Measurements from ENCODE around the gene TRIO.

TRIO gene

DNA sequence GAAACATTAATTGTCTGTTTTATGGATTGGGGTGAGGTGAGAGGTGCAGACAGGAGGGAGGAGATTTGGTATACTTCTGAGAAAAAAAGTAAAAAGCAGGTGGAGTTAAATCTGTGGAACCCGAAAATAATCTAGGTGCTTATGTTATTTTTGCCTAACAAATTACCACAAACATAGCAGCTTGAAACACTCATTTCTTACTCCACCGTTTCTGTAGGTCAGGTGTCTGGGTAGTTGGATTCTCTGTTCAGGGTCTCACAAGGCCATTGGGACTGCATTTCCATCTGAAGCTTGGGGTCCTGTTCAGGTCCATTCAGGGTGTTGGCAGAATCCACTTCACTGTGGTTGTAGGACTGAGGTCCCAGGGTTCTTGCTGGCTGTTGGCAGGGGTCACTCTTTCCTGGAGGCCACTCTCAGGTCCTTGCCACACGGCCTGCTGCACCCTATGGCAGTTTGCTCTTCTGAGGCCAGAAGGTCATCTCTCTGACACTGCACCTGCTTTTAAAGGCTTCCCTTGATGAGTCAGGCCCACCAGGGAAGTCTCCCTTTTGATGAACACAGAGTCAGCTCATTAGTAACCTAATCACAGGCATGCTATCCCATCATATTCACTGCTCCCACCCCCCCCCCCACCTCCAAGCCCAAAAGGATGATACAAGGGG lies 82.2 kb downstream of the TRIO start:
- no peak for DNase-seq

DNA sequence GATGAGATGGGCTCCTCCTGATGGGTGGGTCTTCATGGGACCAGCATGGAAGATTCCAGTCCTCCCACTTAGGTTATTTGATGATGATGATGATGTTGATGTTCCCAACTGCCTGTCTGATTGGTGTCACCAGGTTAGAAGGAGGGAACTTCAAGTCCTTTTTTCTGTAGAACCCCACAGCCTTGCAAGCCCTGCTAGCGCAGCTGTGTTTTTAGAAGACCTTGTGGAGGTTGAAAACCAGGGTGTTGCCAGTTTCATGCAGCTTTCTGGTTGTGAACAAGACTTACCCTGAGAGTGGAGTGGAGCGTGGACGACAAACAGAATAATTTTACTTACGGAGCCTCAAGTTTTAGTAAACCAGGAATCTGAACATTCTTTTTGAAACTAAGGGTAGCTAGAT lies 83.0 kb downstream of the TRIO start:
- DNase-seq, result no peak

DNA sequence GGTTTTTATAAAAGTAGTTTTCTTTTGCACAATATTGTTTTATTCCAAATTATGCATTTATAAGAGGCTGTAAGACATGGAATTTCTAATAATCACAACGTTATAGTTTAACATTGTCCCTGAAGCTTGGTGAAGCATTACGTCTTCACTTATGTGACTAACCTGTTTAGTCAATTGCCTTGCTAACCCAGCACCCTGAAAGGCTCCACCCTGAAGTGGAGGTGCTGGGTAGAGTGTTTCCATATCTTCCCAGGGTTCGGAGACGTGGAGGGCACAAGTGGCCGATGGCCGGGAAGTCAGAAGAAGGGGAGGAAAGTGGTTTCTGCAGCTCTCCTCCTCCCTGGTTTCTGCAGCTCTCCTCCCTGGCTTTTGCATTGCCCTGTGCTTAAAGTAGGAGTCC lies 83.4 kb downstream of the TRIO start:
- DNase-seq, result no peak

DNA sequence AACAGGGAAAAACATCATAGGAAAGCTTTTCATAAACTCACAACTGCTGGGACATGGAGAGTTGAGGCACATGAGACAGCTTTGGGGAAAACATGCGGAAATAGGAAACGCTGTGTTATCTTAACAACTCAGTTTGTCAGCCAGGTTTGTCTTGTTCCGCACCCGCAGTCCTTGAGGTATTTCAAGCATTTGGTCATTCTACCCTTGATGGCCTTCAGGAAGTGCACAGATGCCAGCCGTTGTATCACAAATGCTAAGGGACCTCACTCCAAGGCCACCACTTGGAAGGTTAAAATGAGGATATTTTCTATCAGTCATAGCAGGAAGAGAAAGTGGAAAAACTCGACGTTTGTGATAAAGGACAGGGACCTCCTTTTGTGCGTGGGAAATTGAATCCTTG lies 83.8 kb downstream of the TRIO start:
- DNase-seq, result no peak

DNA sequence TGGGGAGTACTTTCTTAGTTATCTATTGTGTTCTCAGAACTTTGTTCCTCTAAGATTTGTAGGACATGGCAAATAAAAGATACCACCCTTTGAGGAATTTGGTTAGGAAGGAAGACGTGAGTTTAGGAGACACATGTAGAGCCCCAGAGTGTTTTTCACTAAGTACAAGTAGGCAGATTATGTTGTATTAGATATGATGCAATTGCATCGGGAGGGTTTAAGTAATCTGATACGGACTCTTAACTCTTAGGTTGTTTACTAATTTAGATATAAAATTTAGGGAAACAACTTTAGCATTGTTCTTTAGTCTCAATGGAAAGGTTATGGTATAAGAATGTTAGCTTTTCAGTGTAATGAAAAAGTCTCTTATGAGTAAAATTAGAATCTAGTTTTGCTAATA lies 84.4 kb downstream of the TRIO start:
- DNase-seq, result no peak

DNA sequence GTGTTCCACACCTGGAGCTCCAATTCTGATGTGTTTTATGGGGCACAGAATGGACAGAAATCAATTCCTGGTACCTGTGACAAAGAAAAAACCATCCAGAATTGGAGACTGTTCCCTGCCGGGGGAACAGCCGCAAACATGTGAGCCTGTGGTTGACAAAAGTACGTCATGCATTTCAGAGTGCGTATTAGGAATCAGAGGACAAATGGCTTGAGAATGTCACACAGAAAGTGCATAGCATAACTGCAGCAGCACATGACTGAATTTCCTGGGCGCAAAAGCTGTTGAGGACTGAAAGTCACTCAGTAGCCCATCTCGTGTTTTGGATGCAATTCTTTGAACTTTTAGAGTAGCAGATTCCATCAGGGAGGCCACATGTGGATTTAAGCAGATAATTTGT lies 85.1 kb downstream of the TRIO start:
- DNase-seq, result no peak

DNA sequence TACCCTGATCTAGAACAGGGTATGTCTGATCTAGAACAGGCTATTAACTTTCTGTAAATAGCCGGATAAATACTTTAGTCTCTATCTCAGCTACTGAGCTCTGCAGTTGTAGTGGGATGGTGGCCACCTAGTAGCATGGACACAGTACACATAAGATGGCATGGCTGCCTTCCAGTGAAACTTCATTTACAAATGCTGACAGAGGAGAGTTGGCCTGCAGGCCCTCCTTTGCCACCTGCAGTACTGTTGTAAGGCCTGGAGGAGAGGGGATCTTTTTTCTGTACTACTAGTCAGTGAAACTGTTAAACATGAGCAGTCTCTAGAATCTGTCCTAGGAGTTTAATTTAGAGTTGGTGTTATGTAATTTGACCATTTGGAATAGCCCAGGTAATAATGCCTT lies 86.0 kb downstream of the TRIO start:
- no peak for DNase-seq

DNA sequence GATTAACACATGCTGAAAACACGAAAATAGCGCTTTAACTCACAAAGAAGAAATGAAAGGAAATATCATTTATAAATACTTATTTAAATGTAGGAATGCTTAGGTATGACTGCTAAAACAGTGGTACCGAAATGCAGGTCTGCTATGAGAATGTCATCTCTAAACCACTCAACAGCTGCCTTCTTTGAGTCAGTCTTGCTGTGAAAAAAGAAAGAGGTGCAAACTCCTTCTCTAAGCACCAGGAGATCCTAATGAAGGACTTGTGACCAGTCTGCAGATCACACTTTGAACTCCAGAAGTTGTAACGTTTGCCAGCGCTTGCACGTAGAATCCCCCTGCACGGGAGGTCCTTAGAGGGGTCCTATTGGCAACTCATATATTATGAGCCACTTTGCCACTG lies 86.6 kb downstream of the TRIO start:
- no peak for DNase-seq

DNA sequence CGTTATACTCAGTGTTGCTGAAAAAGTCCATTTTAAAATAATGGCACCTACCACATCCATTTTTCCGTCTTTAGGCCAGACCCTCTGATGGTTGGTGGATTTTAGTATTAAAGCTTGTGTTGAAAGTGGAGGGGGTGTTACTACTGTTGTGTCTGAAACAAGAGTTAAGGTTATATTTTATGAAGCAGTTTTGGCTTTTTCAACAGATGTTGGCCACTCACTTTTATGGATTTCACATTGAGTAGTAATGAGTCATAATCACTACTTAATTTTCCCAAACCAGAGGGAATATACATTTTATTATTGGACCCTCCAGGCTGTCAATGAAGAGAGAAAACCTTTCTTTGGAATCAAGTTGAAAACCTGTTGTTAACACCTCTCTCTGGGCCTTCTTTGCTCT lies 88.0 kb downstream of the TRIO start:
- no peak for DNase-seq

DNA sequence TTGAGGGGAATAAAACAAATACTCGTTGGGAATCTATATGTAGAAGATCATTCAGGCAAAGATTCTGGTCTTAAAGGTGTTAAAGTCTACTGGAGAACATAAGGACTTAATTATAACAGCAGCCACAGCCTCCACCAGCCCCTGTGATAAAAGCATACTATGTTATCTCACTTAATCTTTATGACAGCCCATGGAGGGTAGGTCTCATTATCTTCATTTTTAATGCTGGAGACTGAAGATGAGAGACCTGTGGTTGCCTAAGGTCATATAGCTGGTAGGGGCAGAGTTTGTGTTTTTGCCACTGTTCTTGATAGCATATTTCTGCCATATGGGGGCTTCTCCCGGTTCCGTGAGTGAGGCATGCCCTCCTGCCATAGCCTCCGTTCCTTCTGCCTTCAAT lies 88.7 kb downstream of the TRIO start:
- DNase-seq, result no peak

DNA sequence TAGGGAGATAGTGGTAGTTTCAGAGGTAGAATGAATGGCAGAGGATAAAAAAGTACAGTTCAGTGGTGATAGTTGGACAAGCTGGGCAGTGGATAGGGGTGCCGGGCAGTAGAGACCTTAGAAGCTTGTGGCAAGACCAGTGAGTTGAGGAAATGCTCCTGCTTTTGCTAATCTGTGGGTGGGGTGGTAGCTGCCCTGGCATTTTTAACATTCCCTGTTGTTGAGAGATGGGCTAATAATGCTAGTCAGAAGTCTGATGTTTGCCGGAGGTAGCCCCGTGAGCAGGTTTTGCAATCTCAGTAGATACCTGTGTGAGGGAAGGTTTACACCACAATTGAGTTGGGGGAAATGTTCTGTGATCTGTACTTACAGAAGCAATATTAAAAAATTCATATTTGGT lies 91.1 kb downstream of the TRIO start:
- DNase-seq, result no peak

DNA sequence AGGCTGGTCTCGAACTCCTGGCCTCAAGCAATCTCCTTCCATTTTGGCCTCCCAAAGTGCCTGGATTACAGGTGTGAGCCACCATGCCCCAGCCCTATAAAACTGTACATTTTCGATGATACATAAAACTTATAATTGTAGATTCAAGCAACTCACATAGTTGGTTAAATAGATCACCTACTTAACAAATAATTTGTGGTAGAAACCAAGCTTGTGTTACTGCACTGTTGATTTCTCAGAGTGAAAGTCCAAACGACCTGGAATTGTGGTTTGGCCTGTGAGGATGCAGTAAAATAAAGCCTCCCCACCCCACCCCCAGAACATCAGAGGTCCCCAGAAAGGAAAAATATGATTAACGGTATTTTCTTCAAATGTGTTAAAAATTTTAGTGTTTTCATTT lies 92.7 kb downstream of the TRIO start:
- no peak for DNase-seq

DNA sequence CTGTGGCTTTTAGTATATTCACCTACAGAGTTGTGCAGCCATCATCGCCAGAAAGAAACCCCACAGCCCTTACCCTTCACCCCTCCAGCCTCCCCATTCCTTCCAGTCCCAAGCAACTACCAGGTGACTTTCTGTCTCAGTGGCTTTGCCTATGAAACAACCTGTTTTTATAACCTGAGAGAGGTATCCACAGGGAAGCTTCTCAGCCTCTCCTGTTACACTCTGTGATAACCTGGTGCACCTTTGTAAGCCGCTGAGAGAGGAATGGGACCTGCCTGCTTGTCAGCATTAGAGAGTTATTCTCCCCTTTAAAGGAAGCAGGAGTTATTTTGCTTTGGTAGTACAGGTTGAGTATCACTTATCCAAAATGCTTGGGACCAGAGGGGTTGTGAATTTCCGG lies 93.6 kb downstream of the TRIO start:
- no peak for DNase-seq

DNA sequence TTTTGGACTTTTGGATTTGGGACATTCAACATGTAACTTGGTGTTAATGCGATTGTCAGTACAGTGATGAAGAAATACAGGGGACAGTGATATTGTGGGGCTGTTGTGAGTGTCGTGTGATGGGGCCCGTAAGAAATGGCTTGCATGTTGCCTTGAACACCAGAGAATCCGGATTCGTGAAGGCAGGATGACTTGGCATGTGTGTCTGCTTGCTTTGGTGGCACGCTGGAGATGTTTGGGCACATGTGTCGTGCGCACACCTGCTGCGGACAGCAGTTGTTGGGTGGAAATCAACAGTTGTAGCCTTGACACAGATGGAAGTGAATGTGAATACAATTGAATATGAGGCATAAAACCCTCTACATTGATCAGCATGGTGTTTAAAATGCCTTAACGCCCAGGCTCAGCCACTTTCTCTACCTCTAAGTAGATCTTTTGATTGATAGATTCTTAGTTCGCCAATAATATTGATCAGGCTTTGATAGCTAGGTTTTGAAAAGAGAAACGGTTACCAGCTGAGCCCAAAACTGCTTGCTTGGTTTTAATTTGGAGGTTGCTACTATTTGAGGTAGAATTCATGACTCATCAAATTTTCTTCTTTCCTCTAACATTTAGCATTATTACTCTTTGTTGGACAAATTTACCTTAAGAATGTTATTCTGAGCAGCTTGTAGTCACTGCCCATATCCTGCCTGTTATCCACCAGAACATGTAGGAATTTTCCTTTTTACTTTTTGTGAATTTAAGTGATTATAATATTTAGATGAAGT lies 94.4 kb downstream of the TRIO start:
- DNase-seq, result no peak

DNA sequence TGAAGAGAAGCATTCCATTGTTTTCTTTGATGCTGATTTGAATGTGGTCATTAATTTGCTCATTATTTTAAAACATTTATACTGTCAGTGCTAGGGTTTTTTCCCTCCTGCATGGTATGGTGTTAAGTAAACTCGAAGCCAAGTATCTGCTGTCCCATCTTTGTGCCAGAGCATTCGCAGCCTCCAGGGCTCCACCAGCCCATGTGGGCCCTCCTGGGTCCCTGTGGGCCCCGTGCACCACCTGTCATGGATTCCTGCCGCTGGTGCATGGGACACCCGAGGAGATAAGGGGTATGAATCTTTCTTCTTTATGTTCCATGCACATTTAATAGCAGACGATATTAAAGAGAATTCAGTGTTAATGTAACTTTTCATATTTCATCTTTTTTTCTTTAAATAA lies 95.1 kb downstream of the TRIO start:
- no peak for DNase-seq

DNA sequence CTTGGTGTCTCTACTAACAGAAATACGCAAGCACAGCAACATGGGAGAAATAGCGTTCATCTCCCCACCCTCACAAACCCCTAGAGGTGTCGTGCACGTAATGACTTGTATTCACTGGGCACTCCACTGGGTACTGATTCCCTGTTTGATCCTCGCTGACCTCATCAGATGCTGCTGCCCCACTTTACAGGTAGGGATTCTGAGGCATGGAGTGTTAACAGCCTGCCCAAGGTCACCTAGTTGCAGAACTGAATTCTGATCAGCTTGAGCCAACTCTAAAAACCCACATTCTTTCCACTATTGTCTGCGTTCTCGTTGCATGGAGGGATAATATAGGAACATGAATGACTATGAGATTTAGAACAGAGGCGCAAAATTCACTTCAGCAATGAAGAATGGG lies 96.3 kb downstream of the TRIO start:
- DNase-seq, result no peak

DNA sequence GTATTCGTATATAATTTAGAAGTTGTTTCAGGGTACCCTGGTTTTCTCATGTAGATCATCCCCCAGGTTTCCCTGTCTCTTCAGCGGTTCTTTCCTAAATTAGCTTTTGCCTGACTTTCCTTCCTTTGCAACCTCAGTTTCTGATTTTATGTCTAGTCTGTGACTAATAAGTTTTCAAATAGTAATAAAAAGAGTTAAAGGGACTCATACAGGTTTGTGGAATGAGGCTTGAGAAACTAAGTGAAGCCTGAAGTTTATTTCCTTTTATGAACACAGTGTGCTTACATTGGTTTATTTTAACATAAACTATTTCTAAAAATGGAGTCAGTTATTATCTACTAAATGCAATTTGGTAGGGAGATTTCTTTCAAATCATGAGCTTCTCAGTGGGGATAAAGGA lies 96.8 kb downstream of the TRIO start:
- no peak for DNase-seq

DNA sequence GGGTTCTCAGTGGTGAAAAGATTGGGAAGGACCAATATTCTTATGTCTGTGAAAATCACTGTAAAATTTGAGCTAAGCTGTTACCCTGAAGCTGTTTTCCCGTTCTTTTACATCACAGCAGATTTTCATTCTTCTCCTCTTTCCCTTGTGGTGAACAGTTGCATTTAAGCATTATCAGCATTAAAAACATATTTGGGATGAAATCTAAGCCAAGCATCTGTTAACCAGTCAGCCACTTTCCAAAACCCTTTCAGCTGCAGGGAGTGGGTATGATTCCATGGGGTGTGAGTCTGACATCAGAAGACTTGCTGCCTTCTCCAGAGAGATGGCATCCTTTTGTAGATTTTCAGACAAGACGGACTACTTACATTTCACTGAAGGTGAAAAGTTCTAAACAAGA lies 97.2 kb downstream of the TRIO start:
- DNase-seq, result no peak

DNA sequence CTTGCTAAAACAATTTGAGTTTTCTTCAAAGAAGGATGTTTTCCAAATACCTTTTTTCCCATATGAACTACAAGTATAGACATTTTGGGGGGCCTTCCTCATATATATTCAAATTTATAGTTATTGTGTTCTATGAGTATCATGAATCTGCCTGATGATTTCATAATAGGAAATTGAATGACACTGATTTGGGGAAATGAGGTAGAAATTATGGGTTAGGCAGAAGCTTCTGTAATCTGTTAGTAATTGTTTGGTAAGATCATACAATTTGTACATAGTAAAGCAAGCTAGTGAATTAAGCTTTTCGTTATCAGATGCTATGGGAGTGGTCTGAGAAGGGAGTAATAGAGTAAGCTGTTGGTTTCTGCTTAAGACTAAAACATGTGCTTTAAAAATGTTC lies 98.0 kb downstream of the TRIO start:
- no peak for DNase-seq

DNA sequence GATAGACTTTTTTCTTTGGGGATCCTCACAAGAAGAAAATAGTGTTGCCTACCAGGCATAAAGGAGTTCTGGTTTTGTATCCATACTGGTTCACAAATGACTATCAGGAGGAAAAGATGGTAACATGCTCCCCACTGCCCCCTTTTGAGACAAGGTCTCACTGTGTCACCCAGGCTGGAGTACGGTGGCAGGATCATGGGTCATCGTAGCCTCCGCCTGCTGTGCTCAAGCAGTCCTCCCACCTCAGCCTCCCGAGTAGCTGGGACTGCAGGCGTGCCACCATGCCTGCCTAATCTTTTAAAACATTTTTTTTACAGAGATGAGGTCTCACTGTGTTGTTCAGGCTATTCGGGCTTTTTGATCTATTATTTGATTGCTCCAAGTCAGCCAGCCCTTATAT lies 99.3 kb downstream of the TRIO start:
- DNase-seq, result no peak

DNA sequence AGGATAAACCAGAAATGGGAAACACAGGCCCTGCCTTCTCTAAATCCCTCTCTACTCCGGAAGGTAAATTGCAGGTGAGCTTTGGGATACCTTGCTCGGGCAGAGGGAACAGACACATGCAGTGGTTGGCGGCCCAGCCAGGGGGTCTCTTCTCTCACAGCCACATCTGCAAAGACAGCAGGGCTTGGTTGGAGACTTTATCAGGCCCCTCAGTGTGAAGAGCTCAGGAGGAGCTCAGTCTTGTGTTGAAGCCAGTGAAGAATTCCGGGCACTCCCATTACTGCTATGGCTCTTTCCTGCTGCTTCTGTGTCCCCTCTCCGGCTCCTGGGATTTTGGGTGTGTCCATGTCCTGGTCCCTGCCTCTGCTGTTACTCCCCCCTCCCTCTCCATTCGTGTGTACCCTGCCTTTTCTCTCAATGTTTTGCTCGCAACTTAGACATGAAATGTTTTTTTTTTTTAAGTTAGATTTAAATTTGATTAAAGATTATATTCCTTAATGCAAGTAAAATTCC lies 99.8 kb downstream of the TRIO start:
- DNase-seq, result no peak

DNA sequence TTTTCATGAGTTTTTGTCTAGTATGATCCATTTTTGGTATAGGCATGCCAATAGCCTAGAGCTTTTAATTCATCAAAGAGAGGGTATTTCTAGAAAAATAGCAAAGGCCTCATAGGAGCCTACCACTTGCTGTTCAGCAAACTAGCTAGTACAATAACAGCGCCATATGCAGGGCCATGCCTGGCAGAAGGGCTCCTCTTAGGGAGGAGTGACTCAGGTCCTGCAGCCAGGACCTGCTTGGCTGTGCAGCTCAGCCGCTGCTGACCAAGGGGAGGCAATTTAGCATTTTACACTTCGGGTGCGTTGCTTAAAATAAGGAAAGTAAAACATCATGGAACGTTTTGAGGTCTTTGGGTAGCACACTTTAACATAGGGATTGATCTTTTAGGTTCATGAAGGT lies 100.6 kb downstream of the TRIO start:
- no peak for DNase-seq

DNA sequence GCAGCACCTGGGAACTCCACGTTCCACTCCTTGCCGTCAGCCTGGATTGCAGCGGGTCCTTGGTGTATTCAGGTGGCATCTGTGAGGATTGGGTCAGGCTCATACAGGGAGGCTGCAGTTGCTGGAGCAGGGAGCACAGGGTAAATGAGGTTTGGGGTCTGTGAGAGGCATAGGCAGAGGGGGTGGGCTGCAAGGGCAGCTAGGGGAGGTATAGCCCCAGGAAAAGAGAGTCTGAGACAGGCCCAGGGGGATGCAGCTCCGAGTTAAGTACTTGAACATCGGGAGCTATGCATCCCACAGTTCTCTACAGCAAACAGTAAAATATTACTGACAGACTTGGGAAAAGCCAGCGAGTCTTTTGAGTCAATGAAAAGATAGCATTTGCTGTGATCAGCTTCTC lies 101.6 kb downstream of the TRIO start:
- DNase-seq, result no peak
